ENCODE data around the gene DALRD3.

DNA sequence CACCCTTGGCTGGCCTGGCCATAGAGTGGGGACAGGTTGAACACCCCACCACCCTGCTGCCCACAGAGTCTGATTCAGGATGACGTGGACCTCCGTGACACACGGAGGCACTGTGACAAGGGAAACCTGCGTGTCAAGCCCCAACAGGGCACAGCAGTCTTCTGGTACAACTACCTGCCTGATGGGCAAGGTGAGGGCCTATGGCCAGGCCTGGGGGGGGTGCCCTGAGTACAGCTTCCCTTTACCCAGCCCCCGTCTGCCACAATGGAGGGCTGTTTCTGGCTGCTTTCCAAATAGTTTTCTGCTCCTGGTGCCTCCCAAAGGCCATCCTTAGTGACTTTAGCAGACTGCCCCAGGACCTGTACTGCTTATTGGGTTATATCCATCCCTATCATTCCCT lies 12.4 kb downstream of the DALRD3 start:
- TF ChIP-seq POLR2A (IDR thresholded peaks at IDR 0.05) (no peak), POLR2AphosphoS5 (IDR thresholded peaks at IDR 0.05) (no peak)
- TF ChIP-seq, protein P1, sequence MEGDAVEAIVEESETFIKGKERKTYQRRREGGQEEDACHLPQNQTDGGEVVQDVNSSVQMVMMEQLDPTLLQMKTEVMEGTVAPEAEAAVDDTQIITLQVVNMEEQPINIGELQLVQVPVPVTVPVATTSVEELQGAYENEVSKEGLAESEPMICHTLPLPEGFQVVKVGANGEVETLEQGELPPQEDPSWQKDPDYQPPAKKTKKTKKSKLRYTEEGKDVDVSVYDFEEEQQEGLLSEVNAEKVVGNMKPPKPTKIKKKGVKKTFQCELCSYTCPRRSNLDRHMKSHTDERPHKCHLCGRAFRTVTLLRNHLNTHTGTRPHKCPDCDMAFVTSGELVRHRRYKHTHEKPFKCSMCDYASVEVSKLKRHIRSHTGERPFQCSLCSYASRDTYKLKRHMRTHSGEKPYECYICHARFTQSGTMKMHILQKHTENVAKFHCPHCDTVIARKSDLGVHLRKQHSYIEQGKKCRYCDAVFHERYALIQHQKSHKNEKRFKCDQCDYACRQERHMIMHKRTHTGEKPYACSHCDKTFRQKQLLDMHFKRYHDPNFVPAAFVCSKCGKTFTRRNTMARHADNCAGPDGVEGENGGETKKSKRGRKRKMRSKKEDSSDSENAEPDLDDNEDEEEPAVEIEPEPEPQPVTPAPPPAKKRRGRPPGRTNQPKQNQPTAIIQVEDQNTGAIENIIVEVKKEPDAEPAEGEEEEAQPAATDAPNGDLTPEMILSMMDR (IDR thresholded peaks at IDR 0.05): no peak

Data from stomach (tissue), 4 donors.